Panc1 (cell line): ENCODE measurements around the gene IRF9. TPM values are rescaled to one million over a fixed set of nuclear protein-coding genes. Genes with fewer than 3 reads are reported as not detected.

Experiments
- ATAC-seq: fragments of 200-7000 bp; cut with Tn5 transposase; 2 replicates; pipeline ENCODE4 v1.9.1; 2020; ENCODE audit warnings: mild to moderate bottlenecking, moderate library complexity
- BruUV-seq: library from RNA; stranded (reverse); fragments of 400-500 nt; replicated peaks from 2 replicates; lab custom pipeline; 2021; lab: Mats Ljungman, UMichigan
- CTCF ChIA-PET: fragments of 300-600 bp; sonication (Branson Sonifier 250); formaldehyde crosslinking; loops from one replicate; lab custom pipeline; 2022; ENCODE audit warnings: antibody characterized with exemption; lab: Charles Lee
- POLR2A ChIA-PET: fragments of 300-600 bp; sonication (Branson Sonifier 250); formaldehyde crosslinking; loops from one replicate; lab custom pipeline; 2022; ENCODE audit warnings: antibody characterized with exemption; lab: Charles Lee
- DNase-seq: peaks from one replicate; pipeline ENCODE4 v3.0.0-alpha.2; 2010; ENCODE audit warnings: low read depth, low spot score
- H3K27ac ChIP-seq: 2 replicates; pipeline ENCODE4 v1.5.1; 2011; ENCODE audit warnings: mild to moderate bottlenecking, low read length, inconsistent platforms
- H3K27me3 ChIP-seq: fragments of 200-500 bp; sonication (Bioruptor generic); 2 replicates; pipeline ENCODE4 v1.6.0; 2014; ENCODE audit warnings: low read length, inconsistent platforms; ENCODE audit not compliant: control insufficient read depth, insufficient read depth
- H3K36me3 ChIP-seq: fragments of 200-500 bp; sonication (Bioruptor generic); 2 replicates; pipeline ENCODE4 v1.5.1; 2014; ENCODE audit warnings: inconsistent platforms, mild to moderate bottlenecking, low read length, moderate library complexity; ENCODE audit not compliant: control insufficient read depth, insufficient read depth
- H3K4me1 ChIP-seq: 2 replicates; pipeline ENCODE4 v1.5.1; 2011; ENCODE audit warnings: inconsistent platforms, mild to moderate bottlenecking, low read length, moderate library complexity; ENCODE audit not compliant: control insufficient read depth, insufficient read depth
- H3K4me3 ChIP-seq, 2 experiments: 2 replicates each; pipeline ENCODE4 v1.5.1; 2011 to 2012; ENCODE audit warnings: low read depth in 2 of 2, low read length in 2 of 2, mild to moderate bottlenecking in 2 of 2, inconsistent platforms in 1 of 2, moderate library complexity in 1 of 2
- H3K9me3 ChIP-seq: fragments of 200-500 bp; sonication (Bioruptor generic); 2 replicates; pipeline ENCODE4 v1.5.1; 2014; ENCODE audit warnings: low read depth, mild to moderate bottlenecking, inconsistent platforms, low read length, moderate library complexity; ENCODE audit not compliant: control insufficient read depth, insufficient read depth
- POLR2AphosphoS5 ChIP-seq: IDR thresholded peaks from 2 replicates; pipeline ENCODE4 v1.6.1; 2012; ENCODE audit warnings: mild to moderate bottlenecking, low read depth, low read length, moderate library complexity
- SIN3A ChIP-seq: IDR thresholded peaks from 2 replicates; pipeline ENCODE4 v1.6.1; 2012; ENCODE audit warnings: low read depth, mild to moderate bottlenecking, low read length, moderate library complexity, borderline replicate concordance; ENCODE audit not compliant: insufficient read depth
- TCF7L2 ChIP-seq: IDR thresholded peaks from 2 replicates; pipeline ENCODE4 v1.6.1; 2011; ENCODE audit warnings: mild to moderate bottlenecking, low read depth, low read length, inconsistent platforms
- in situ Hi-C: cut with HindIII; loops from 2 replicates; pipeline ENCODE4 v1.10.0; 2016; ENCODE audit warnings: low sequenced_read_pairs, low pct_unique_long_range_greater_than_20kb
- intact Hi-C: fragments of 100-400 bp; cut with micrococcal nuclease; formaldehyde crosslinking; loops from one replicate; pipeline ENCODE4 v1.10.0; 2022; ENCODE audit not compliant: unreplicated experiment
- total RNA-seq: library from RNA; stranded (reverse); gene quantifications from one replicate; pipeline ENCODE4 v1.2.1, GENCODE V29; 2021; ENCODE audit not compliant: unreplicated experiment
- TF ChIP-seq, protein P1 (sequence below), 2 experiments: IDR thresholded peaks; 2 replicates each; pipeline ENCODE4 v1.6.1; 2011 to 2012; ENCODE audit warnings: low read depth in 2 of 2, control low read depth in 1 of 2, low read length in 1 of 2, mild to moderate bottlenecking in 1 of 2, moderate library complexity in 1 of 2; ENCODE audit not compliant: insufficient read depth in 1 of 2
- TF ChIP-seq, protein P2 (sequence below): fragments of 450-650 bp; IDR thresholded peaks from 2 replicates; pipeline ENCODE4 v1.5.1; 2017; ENCODE audit warnings: mild to moderate bottlenecking

Gene IRF9
- total RNA-seq, 1 experiment from 2014 or later = 24.5 TPM

DNA sequence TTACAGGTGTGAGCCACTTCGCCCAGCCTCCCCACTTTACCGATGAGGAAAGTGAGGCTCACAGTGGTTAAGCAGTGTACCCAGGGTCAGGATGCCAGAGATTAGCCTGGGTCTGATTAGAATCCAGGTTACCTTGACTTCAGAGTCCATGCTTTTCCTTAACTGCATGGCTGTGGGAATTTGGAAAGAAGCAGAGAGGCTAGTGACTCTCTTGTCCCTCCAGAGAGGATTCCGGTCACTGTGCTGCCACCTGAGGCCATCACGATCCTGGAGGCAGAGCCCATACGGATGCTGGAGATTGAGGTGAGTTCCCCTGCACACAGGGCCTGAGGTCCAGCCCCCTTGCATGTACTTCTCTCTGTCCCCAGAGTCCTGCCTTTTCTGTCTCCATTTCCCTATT lies 15.5 kb downstream of the IRF9 start:
- Histone ChIP-seq H3K4me1 (no peaks in the 10 kb centered on the region; the same call in 1 of the 2 replicates), H3K4me3 (no peak overlapping the region), H3K27me3 (no peaks in the 10 kb centered on the region), H3K9me3 (no peaks in the 10 kb centered on the region), H3K36me3 (no peaks in the 10 kb centered on the region), H3K27ac (no peak overlapping the region)
- no peak for DNase-seq
- no TSS peak for BruUV-seq
- intact Hi-C loops (no loop called here), in situ Hi-C loops (no loop called here)
- POLR2A ChIA-PET = no interaction called here
- no peak for ATAC-seq
- no peak for TF ChIP-seq SIN3A
- TF ChIP-seq TCF7L2 = no peak
- TF ChIP-seq, protein P1, sequence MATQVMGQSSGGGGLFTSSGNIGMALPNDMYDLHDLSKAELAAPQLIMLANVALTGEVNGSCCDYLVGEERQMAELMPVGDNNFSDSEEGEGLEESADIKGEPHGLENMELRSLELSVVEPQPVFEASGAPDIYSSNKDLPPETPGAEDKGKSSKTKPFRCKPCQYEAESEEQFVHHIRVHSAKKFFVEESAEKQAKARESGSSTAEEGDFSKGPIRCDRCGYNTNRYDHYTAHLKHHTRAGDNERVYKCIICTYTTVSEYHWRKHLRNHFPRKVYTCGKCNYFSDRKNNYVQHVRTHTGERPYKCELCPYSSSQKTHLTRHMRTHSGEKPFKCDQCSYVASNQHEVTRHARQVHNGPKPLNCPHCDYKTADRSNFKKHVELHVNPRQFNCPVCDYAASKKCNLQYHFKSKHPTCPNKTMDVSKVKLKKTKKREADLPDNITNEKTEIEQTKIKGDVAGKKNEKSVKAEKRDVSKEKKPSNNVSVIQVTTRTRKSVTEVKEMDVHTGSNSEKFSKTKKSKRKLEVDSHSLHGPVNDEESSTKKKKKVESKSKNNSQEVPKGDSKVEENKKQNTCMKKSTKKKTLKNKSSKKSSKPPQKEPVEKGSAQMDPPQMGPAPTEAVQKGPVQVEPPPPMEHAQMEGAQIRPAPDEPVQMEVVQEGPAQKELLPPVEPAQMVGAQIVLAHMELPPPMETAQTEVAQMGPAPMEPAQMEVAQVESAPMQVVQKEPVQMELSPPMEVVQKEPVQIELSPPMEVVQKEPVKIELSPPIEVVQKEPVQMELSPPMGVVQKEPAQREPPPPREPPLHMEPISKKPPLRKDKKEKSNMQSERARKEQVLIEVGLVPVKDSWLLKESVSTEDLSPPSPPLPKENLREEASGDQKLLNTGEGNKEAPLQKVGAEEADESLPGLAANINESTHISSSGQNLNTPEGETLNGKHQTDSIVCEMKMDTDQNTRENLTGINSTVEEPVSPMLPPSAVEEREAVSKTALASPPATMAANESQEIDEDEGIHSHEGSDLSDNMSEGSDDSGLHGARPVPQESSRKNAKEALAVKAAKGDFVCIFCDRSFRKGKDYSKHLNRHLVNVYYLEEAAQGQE (IDR thresholded peaks at IDR 0.05; ENCODE audit: insufficient read depth in 1 of 2, low read depth in 2 of 2, low read length in 1 of 2) = no peak
- TF ChIP-seq, protein P2, sequence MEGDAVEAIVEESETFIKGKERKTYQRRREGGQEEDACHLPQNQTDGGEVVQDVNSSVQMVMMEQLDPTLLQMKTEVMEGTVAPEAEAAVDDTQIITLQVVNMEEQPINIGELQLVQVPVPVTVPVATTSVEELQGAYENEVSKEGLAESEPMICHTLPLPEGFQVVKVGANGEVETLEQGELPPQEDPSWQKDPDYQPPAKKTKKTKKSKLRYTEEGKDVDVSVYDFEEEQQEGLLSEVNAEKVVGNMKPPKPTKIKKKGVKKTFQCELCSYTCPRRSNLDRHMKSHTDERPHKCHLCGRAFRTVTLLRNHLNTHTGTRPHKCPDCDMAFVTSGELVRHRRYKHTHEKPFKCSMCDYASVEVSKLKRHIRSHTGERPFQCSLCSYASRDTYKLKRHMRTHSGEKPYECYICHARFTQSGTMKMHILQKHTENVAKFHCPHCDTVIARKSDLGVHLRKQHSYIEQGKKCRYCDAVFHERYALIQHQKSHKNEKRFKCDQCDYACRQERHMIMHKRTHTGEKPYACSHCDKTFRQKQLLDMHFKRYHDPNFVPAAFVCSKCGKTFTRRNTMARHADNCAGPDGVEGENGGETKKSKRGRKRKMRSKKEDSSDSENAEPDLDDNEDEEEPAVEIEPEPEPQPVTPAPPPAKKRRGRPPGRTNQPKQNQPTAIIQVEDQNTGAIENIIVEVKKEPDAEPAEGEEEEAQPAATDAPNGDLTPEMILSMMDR = no peak
- no peak for TF ChIP-seq POLR2AphosphoS5
- CTCF ChIA-PET = no interaction called here

DNA sequence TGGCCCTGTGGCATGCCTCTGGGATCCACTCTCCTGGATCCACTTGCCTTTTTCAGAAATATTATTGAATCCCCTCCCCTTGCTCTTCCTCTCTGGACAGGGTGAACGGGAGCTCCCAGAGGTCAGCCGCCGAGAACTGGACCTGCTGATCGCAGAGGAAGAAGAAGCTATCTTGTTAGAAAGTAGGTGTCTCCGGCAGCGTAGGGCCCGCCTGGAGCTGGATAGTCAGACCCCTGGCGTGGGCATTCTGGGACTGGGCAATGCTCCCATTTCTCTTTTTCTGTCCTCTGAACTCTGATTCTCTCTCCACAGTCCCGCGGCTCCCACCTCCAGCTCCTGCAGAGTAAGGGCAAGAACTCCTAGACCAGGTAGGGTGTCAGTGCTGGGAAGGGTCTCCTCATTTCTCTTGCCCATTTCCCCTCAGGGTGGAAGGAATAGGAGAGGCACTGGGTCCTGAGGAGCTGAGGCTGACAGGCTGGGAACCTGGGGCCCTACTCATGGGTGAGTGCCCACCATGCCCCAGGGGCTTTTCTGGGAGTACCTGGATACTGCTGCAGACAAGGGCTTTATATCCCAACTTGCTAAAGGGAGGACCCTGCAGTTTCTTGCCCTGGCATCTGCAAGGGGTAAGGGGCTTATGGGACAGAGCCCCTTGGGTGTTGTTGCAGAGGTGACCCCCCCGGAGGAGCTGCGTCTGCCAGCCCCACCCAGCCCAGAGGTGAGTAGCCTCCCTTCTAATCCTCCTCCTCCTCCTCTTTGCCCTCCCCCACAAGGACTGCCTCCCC lies 16.2 kb downstream of the IRF9 start:
- no peaks in the 10 kb centered on the region for H3K36me3 ChIP-seq
- H3K27ac ChIP-seq = no peak overlapping the region
- TF ChIP-seq TCF7L2 (no peak), POLR2AphosphoS5 (no peak), SIN3A (no peak)
- TF ChIP-seq, protein P2 = no peak
- TF ChIP-seq, protein P1 (IDR thresholded peaks at IDR 0.05; ENCODE audit: insufficient read depth in 1 of 2, low read depth in 2 of 2, low read length in 1 of 2) = no peak
- CTCF ChIA-PET = no interaction called here
- H3K4me1 ChIP-seq = no peaks in the 10 kb centered on the region; the same call in 1 of the 2 replicates
- ATAC-seq (no peak; the same call in 1 of the 2 replicates), DNase-seq (no peak)
- H3K4me3 ChIP-seq = no peak overlapping the region
- POLR2A ChIA-PET = no interaction called here
- in situ Hi-C loops (no loop called here), intact Hi-C loops (no loop called here)
- no TSS peak for BruUV-seq
- H3K27me3 ChIP-seq = no peaks in the 10 kb centered on the region
- no peaks in the 10 kb centered on the region for H3K9me3 ChIP-seq
